Caco-2 (cell line): Measurements from ENCODE around the gene OR1K1. TPM values are rescaled to one million over a fixed set of nuclear protein-coding genes. Genes with fewer than 3 reads are reported as not detected.

Experiments used
- BruUV-seq: library from RNA; stranded (reverse); fragments of 400-500 nt; replicated peaks from 2 replicates; lab custom pipeline; 2021; lab: Mats Ljungman, UMichigan
- CTCF ChIA-PET: fragments of 300-600 bp; sonication (Branson Sonifier 250); formaldehyde crosslinking; loops from one replicate; lab custom pipeline; 2022; ENCODE audit warnings: antibody characterized with exemption; lab: Charles Lee
- POLR2A ChIA-PET: fragments of 300-600 bp; sonication (Branson Sonifier 250); formaldehyde crosslinking; loops from one replicate; lab custom pipeline; 2022; ENCODE audit warnings: antibody characterized with exemption; lab: Charles Lee
- DNase-seq, 2 experiments: peaks; one replicate each; pipeline versions ENCODE4 v3.0.0 to v3.0.0-alpha.2; 2020 to 2022
- H3K27me3 ChIP-seq: replicated peaks from 2 replicates; pipeline ENCODE4 v1.6.0; 2011; ENCODE audit warnings: low read length; ENCODE audit not compliant: control insufficient read depth, insufficient read depth
- H3K36me3 ChIP-seq: 2 replicates; pipeline ENCODE4 v1.5.1; 2011; ENCODE audit warnings: low read length; ENCODE audit not compliant: control insufficient read depth, insufficient read depth
- H3K4me1 ChIP-seq: fragments of 250-450 bp; sonication (Bioruptor Pico); 2 replicates; pipeline ENCODE4 v1.5.1; 2020; ENCODE audit warnings: mild to moderate bottlenecking
- H3K4me3 ChIP-seq: 2 replicates; pipeline ENCODE4 v1.5.1; 2011; ENCODE audit warnings: low read depth, mild to moderate bottlenecking, control low read depth, low read length
- H3K9me3 ChIP-seq: fragments of 250-450 bp; sonication (Bioruptor Pico); 2 replicates; pipeline ENCODE4 v1.5.1; 2020; ENCODE audit warnings: mild to moderate bottlenecking, moderate library complexity
- H3K27ac Mint-ChIP-seq: one replicate; pipeline ENCODE4 v1.8.0; 2022; ENCODE audit warnings: mixed read lengths; ENCODE audit not compliant: unreplicated experiment
- H3K27me3 Mint-ChIP-seq: one replicate; pipeline ENCODE4 v1.8.0; 2022; ENCODE audit warnings: mixed read lengths; ENCODE audit not compliant: insufficient read depth, unreplicated experiment
- H3K36me3 Mint-ChIP-seq: one replicate; pipeline ENCODE4 v1.8.0; 2022; ENCODE audit warnings: mild to moderate bottlenecking, mixed read lengths; ENCODE audit not compliant: insufficient read depth, unreplicated experiment
- H3K4me1 Mint-ChIP-seq: one replicate; pipeline ENCODE4 v1.8.0; 2022; ENCODE audit warnings: low read depth, mixed read lengths; ENCODE audit not compliant: unreplicated experiment
- H3K4me3 Mint-ChIP-seq: one replicate; pipeline ENCODE4 v1.8.0; 2022; ENCODE audit warnings: mild to moderate bottlenecking, moderate library complexity, mixed read lengths; ENCODE audit not compliant: unreplicated experiment
- H3K9me3 Mint-ChIP-seq: one replicate; pipeline ENCODE4 v1.8.0; 2022; ENCODE audit warnings: mixed read lengths; ENCODE audit not compliant: unreplicated experiment
- CTCF ChIP-seq, 2 experiments: fragments of 200-600 bp in 1 of 2; IDR thresholded peaks; 1 replicate in 1 of 2; 2 replicates in 1 of 2; pipeline versions ENCODE4 v1.5.1 to v1.8.0; 2011 to 2022; ENCODE audit warnings: antibody characterized with exemption in 1 of 2, control low read depth in 1 of 2, inconsistent platforms in 1 of 2, low read depth in 1 of 2, low read length in 1 of 2, mild to moderate bottlenecking in 1 of 2, moderate library complexity in 1 of 2; ENCODE audit not compliant: insufficient read depth in 1 of 2, severe bottlenecking in 1 of 2, unreplicated experiment in 1 of 2
- intact Hi-C: fragments of 100-400 bp; cut with micrococcal nuclease; formaldehyde crosslinking; loops from one replicate; pipeline ENCODE4 v1.10.0; 2022; ENCODE audit not compliant: unreplicated experiment
- total RNA-seq: library from RNA; stranded (reverse); gene quantifications from 2 replicates; pipeline ENCODE4 v1.2.3, GENCODE V29; 2022

OR1K1 gene
- total RNA-seq, 1 experiment from 2014 or later: not detected

GRCh38 chr9:122815544-122815943, 15.6 kb downstream of the OR1K1 start:
- POLR2A ChIA-PET: no interaction called here
- Mint-ChIP-seq H3K4me3 (no peak overlapping the region), H3K9me3 (no peaks in the 10 kb centered on the region), H3K27ac (no peak overlapping the region), H3K27me3 (no peaks in the 10 kb centered on the region), H3K36me3 (peaks cover 36% of the 10 kb centered on the region), H3K4me1 (no peaks in the 10 kb centered on the region)
- Histone ChIP-seq H3K4me1 (no peaks in the 10 kb centered on the region), H3K27me3 (no peaks in the 10 kb centered on the region), H3K4me3 (no peak overlapping the region), H3K9me3 (no peaks in the 10 kb centered on the region), H3K36me3 (no peaks in the 10 kb centered on the region)
- no peak for DNase-seq
- TF ChIP-seq CTCF (IDR thresholded peaks at IDR 0.05; ENCODE audit: insufficient read depth in 1 of 2, low read depth in 1 of 2, low read length in 1 of 2, severe bottlenecking in 1 of 2, unreplicated experiment in 1 of 2): no peak
- CTCF ChIA-PET: no interaction called here
- no TSS peak for BruUV-seq
- intact Hi-C loops: loop anchor here (10.0 kb wide), 1 partner anchor 721 kb away; the partner anchor contains the start of gene TTLL11

GRCh38 chr9:122816163-122816867, 16.4 kb downstream of the OR1K1 start:
- Histone ChIP-seq H3K4me3 (no peak overlapping the region), H3K9me3 (no peaks in the 10 kb centered on the region), H3K36me3 (no peaks in the 10 kb centered on the region), H3K4me1 (no peaks in the 10 kb centered on the region), H3K27me3 (no peaks in the 10 kb centered on the region)
- Mint-ChIP-seq H3K27me3 (no peaks in the 10 kb centered on the region), H3K36me3 (peaks cover 38% of the 10 kb centered on the region), H3K4me3 (no peak overlapping the region), H3K4me1 (no peaks in the 10 kb centered on the region), H3K27ac (no peak overlapping the region), H3K9me3 (no peaks in the 10 kb centered on the region)
- intact Hi-C loops: loop anchor here (10.0 kb wide), 1 partner anchor 722 kb away; the partner anchor contains the start of gene TTLL11
- POLR2A ChIA-PET: no interaction called here
- CTCF ChIA-PET: no interaction called here
- no peak for DNase-seq
- no TSS peak for BruUV-seq
- TF ChIP-seq CTCF (IDR thresholded peaks at IDR 0.05; ENCODE audit: insufficient read depth in 1 of 2, low read depth in 1 of 2, low read length in 1 of 2, severe bottlenecking in 1 of 2, unreplicated experiment in 1 of 2): no peak

GRCh38 chr9:122819326-122819725, 19.4 kb downstream of the OR1K1 start:
- no peak overlapping the region for H3K27ac Mint-ChIP-seq
- no peak for DNase-seq
- Histone ChIP-seq H3K27me3 (no peaks in the 10 kb centered on the region), H3K9me3 (no peaks in the 10 kb centered on the region), H3K4me1 (no peaks in the 10 kb centered on the region), H3K4me3 (no peak overlapping the region), H3K36me3 (peaks cover 2% of the 10 kb centered on the region; the same call in 1 of the 2 replicates)
- H3K36me3 Mint-ChIP-seq: peaks cover 40% of the 10 kb centered on the region
- intact Hi-C loops: loop anchor here (10.0 kb wide), 1 partner anchor 725 kb away; the partner anchor contains the start of gene TTLL11
- H3K9me3 Mint-ChIP-seq: no peaks in the 10 kb centered on the region
- no TSS peak for BruUV-seq
- H3K4me3 Mint-ChIP-seq: no peak overlapping the region
- H3K4me1 Mint-ChIP-seq: no peaks in the 10 kb centered on the region
- no peak for TF ChIP-seq CTCF (IDR thresholded peaks at IDR 0.05; ENCODE audit: insufficient read depth in 1 of 2, low read depth in 1 of 2, low read length in 1 of 2, severe bottlenecking in 1 of 2, unreplicated experiment in 1 of 2)
- ChIA-PET POLR2A (no interaction called here), CTCF (no interaction called here)
- H3K27me3 Mint-ChIP-seq: no peaks in the 10 kb centered on the region
